ENCODE data around the gene CD53. TPM values are rescaled to one million over a fixed set of nuclear protein-coding genes. Genes with fewer than 3 reads are reported as not detected.

CD53 gene
- total RNA-seq, 1 donor from 2014 or later = 171 TPM

- intact Hi-C loops (cut with DNase I) = no loop called here
- ATAC-seq = no peak
- TF ChIP-seq, protein P1, sequence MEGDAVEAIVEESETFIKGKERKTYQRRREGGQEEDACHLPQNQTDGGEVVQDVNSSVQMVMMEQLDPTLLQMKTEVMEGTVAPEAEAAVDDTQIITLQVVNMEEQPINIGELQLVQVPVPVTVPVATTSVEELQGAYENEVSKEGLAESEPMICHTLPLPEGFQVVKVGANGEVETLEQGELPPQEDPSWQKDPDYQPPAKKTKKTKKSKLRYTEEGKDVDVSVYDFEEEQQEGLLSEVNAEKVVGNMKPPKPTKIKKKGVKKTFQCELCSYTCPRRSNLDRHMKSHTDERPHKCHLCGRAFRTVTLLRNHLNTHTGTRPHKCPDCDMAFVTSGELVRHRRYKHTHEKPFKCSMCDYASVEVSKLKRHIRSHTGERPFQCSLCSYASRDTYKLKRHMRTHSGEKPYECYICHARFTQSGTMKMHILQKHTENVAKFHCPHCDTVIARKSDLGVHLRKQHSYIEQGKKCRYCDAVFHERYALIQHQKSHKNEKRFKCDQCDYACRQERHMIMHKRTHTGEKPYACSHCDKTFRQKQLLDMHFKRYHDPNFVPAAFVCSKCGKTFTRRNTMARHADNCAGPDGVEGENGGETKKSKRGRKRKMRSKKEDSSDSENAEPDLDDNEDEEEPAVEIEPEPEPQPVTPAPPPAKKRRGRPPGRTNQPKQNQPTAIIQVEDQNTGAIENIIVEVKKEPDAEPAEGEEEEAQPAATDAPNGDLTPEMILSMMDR (IDR thresholded peaks at IDR 0.05) = no peak
- Histone ChIP-seq H3K27ac (no peak overlapping the region), H3K4me1 (no peaks in the 10 kb centered on the region), H3K4me3 (no peak overlapping the region), H3K36me3 (peaks cover 17% of the 10 kb centered on the region), H3K9me3 (no peaks in the 10 kb centered on the region), H3K27me3 (no peaks in the 10 kb centered on the region)
- DNase-seq = no peak
Measured at GRCh38 chr1:110897681-110898080, 24.7 kb downstream of the CD53 start.

DNA sequence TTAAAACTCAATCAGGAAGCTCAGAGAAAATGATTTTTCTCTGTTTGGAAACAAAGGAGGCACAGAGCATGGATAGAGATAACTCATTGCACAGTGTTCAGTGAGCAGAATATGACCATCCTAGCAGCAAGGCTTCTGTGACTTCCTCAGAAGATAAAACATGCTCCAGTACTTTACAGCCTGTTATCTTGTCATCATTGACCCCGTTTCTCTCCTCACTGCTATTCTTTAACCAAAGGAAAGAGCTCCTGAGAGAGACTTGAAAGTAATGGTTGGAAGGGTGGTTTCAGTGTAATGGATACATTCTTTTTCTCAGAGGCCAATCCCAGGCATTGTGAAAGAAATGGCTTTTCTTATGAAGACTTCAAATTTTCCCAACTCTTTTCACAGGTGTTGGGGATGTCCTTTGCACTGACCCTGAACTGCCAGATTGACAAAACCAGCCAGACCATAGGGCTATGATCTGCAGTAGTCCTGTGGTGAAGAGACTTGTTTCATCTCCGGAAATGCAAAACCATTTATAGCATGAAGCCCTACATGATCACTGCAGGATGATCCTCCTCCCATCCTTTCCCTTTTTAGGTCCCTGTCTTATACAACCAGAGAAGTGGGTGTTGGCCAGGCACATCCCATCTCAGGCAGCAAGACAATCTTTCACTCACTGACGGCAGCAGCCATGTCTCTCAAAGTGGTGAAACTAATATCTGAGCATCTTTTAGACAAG, 25.9 kb downstream of the CD53 start:
- intact Hi-C loops (cut with DNase I) = no loop called here
- Histone ChIP-seq H3K4me3 (no peak overlapping the region), H3K27me3 (no peaks in the 10 kb centered on the region), H3K36me3 (peaks cover 11% of the 10 kb centered on the region), H3K4me1 (no peaks in the 10 kb centered on the region), H3K27ac (no peak overlapping the region), H3K9me3 (no peaks in the 10 kb centered on the region)
- no peak for ATAC-seq
- TF ChIP-seq, protein P1 (IDR thresholded peaks at IDR 0.05) = no peak
- DNase-seq = no peak

DNA sequence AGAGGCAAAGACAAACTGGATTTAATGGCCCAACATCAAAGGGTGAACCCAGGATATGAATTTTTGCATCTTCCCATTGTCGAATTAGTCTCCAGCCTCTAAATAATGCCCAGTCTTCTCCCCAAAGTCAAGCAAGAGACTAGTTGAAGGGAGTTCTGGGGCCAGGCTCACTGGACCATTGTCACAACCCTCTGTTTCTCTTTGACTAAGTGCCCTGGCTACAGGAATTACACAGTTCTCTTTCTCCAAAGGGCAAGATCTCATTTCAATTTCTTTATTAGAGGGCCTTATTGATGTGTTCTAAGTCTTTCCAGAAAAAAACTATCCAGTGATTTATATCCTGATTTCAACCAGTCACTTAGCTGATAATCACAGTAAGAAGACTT, 26.5 kb downstream of the CD53 start:
- Histone ChIP-seq H3K4me3 (no peak overlapping the region), H3K27me3 (no peaks in the 10 kb centered on the region), H3K27ac (no peak overlapping the region), H3K9me3 (no peaks in the 10 kb centered on the region), H3K4me1 (no peaks in the 10 kb centered on the region), H3K36me3 (peaks cover 7% of the 10 kb centered on the region)
- no peak for DNase-seq
- intact Hi-C loops (cut with DNase I) = no loop called here
- no peak for ATAC-seq
- TF ChIP-seq, protein P1 (IDR thresholded peaks at IDR 0.05) = no peak

DNA sequence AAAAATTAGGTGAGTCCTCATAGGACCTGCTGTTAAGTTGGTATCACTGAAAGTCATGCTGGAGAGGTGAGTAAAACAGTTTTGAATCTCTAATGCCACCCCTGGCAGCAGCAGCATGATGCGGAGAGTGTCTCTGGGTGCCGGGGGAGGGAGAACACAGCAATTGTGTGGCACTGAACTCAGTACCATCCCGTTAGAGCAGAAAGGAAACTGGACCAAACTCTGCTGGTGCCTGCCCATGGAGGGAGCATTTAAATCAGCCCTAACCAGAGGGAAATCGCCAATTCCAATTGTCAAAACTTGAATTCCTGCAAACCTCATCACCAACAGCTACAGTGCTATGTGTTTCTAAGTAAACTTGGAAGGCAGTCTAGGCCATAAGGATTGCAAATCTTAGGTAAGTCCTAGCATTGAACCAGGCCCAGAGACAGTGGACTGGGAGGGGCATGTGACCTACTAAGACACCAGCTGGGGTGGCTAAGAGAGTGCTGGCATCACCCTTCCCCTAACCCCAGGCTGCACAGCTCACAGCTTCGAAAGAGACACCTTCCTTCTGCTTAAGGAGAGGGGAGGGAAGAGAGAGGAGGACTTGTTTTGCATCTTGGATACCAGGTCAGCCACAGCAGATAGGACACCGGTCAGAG, 30.0 kb downstream of the CD53 start:
- TF ChIP-seq, protein P1 (IDR thresholded peaks at IDR 0.05) = no peak
- Histone ChIP-seq H3K9me3 (no peaks in the 10 kb centered on the region), H3K27me3 (no peaks in the 10 kb centered on the region), H3K27ac (no peak overlapping the region), H3K4me3 (no peak overlapping the region), H3K4me1 (no peaks in the 10 kb centered on the region), H3K36me3 (no peaks in the 10 kb centered on the region)
- intact Hi-C loops (cut with DNase I) = no loop called here
- DNase-seq (no peak), ATAC-seq (peak; percentile 41)

DNA sequence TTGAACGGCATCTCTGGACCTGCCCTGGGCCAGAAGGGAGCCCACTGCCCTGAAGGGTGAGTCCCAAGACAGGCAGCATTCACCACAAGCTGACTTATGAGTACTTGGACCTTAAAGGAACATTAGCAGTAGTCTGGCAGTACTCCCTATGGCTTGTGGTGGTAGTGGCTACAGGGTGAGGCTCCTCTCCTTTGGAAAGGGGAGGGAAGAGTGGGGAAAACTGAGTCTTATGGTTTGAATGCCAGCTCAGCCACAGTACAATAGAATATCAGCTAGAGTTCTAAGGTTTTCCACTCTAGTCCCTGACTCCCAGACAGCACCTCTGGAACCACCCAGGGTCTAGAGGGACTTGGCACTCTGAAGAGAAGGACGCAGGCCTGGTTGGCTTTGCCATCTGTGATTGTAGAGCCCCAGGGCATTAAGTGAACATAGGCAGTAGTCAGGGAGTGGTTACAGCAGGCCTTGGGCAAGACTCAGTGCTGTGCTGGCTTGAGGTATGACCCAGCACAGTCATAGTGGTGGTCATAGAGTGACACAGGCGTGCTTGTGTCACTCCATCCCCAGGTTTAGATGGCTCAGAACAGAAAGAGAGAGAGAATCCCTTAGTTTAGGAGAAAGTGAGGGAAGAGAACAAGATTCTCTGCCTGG, 31.0 kb downstream of the CD53 start:
- H3K9me3 ChIP-seq = no peaks in the 10 kb centered on the region
- H3K36me3 ChIP-seq = no peaks in the 10 kb centered on the region
- DNase-seq (no peak), ATAC-seq (peak; percentile 28)
- TF ChIP-seq, protein P1 (IDR thresholded peaks at IDR 0.05) = no peak
- intact Hi-C loops (cut with DNase I) = no loop called here
- H3K27ac ChIP-seq = no peak overlapping the region
- H3K4me1 ChIP-seq = no peaks in the 10 kb centered on the region
- H3K27me3 ChIP-seq = no peaks in the 10 kb centered on the region
- no peak overlapping the region for H3K4me3 ChIP-seq

Data from upper lobe of right lung (tissue), 1 donor.